Measurements from ENCODE around the gene SULT1E1.

GRCh38 chr4:69833251-69833650 is 26.7 kb downstream of the SULT1E1 start:
- TF ChIP-seq CTCF (IDR thresholded peaks at IDR 0.05 in 2 of 3, conservative IDR thresholded peaks at IDR 0.05 in 1 of 3; ENCODE audit: control insufficient read depth in 2 of 3, extremely low read depth in 1 of 3, insufficient read depth in 1 of 3, low read depth in 3 of 3, low read length in 3 of 3), result no peak
- TF ChIP-seq BCLAF1 (IDR thresholded peaks at IDR 0.05), result no peak
- TF ChIP-seq YY1 (IDR thresholded peaks at IDR 0.05; ENCODE audit: low read depth, low read length), result no peak
- TF ChIP-seq JUNB (IDR thresholded peaks at IDR 0.05), result no peak
- no peak for TF ChIP-seq PAX8 (IDR thresholded peaks at IDR 0.05)
- TF ChIP-seq ZNF274 (IDR thresholded peaks at IDR 0.05; ENCODE audit: insufficient read depth, insufficient read length), result no peak
- TF ChIP-seq EP300 (IDR thresholded peaks at IDR 0.05; ENCODE audit: borderline replicate concordance in 1 of 2, control insufficient read depth in 1 of 2, low read depth in 2 of 2, low read length in 2 of 2), result no peak
- TF ChIP-seq ZBTB11 (CRISPR knock-in tag; IDR thresholded peaks at IDR 0.05), result no peak
- no peak for TF ChIP-seq CEBPB (IDR thresholded peaks at IDR 0.05; ENCODE audit: borderline replicate concordance in 1 of 2, low read depth in 2 of 2, low read length in 2 of 2)
- no peak for TF ChIP-seq CBX3 (IDR thresholded peaks at IDR 0.05; ENCODE audit: borderline replicate concordance, low read depth)
- TF ChIP-seq TCF12 (IDR thresholded peaks at IDR 0.05; ENCODE audit: low read depth, low read length), result no peak
- no peak for TF ChIP-seq MYC (IDR thresholded peaks at IDR 0.05; ENCODE audit: insufficient read depth, insufficient read length, insufficient replicate concordance, low read length, severe bottlenecking)

All from GM12878 (cell line).